Activated CD8-positive, alpha-beta memory T cell treated with anti-CD3 and anti-CD28 coated beads, Interleukin-2, amount 50 U/mL, for 48 hours (primary cell): ENCODE data around the gene ELOVL6.
A peak's percentile ranks its signal among the peaks of the same experiment; 100 is the strongest.
"Not testable (repeated sequence)": the region's sequence is repeated elsewhere in the genome, so short reads cannot be mapped to it uniquely, and the experiment has no call there.

Source experiments
- DNase-seq: peaks from one replicate; pipeline ENCODE4 v3.0.0-alpha.2; 2020

ELOVL6 gene

DNA sequence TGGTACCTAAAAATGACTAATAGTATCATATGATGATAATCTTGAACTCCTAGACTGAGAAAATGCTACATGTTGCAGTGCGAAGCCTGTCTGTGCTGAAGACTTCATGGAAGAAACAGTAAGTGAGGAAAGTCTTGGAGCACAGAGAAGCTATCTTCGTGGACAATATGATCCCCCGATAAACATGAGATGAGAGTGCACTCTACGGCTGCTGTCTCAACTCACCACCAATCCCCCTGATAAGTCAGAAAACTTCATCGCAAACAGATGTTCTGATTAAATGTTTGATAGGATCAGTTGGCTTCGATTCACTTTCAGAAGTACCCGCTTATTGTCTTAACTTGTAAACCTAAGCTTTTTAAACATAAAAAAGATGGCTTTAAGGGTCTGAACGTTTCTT is 130.2 kb downstream of the ELOVL6 start:
- DNase-seq: no peak

DNA sequence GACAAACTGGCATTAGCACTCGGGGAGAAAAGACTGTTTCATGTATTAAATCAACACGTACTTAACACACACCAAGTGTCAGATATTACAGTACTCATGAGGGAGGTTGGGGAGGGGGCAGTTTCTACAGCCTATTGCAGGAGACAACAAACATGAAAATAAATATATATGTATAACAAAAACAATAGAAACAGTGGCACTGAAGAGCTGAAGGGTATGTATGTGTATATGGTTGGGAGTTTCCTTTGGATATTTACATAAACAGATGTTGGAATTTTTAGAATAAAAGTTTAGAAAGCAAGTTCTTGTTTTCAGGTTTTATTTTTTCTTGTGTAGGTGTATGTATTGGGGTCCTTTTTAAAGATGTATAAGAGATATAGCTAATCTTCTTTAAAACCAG is 133.5 kb downstream of the ELOVL6 start:
- no peak for DNase-seq

DNA sequence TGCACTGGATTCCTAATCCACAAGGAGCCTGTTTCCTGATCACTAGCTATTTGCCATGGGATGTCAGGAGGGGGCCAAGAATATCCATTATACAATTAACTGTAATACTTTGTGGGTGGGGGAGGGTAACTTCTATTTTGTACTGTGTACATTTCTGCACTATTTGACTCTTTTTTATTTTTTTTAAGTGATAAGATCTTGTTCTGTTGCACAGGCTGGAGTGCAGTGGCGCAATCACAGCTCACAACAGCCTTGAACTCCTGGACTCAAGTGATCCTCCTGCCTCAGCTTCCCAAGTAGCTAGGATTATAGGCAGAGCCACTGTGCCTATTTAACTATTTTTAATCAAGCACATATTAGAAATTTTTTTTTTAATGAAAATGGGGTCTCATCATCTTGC is 134.1 kb downstream of the ELOVL6 start:
- DNase-seq: no peak

DNA sequence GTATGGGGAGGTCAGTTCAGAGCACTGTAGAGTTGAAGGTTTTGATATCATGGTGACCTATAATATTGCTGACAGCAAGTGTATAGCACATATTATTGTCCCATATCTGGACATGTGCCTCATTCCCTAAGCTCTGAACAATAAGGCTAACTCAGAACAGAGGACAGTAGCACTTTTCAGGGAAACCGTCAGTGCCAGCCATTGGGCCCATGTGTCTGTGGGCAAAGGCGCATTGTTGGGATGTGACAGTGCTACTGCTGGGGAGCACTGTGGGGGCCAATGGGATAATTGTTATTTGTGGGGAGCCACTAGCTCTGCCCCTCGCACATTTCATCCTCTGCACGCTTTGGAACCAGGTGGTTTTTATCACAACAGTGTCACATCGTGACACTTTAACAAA is 136.2 kb downstream of the ELOVL6 start:
- DNase-seq: no peak

GRCh38 chr4:110061076-110061475 is 137.3 kb downstream of the ELOVL6 start:
- no peak for DNase-seq

GRCh38 chr4:110059556-110060191 is 138.7 kb downstream of the ELOVL6 start:
- no peak for DNase-seq

DNA sequence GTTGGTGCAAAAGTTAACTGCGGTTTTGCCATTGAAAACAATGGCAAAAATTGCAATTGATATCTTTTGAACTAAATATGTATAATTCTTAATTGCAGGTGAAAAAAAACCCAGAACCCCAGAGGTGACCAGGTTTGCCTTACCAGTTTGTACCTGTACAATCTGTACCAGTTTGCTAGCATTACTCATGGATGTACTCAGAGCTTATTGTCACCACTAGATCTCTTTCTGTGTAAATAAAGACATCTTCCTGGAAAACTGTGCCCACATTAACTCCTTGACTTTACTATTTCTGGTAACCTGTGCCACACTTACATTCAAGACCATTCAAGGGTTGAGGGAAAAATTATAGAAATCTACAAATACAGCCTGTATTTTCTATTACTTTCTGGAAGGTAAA is 139.7 kb downstream of the ELOVL6 start:
- no peak for DNase-seq

DNA sequence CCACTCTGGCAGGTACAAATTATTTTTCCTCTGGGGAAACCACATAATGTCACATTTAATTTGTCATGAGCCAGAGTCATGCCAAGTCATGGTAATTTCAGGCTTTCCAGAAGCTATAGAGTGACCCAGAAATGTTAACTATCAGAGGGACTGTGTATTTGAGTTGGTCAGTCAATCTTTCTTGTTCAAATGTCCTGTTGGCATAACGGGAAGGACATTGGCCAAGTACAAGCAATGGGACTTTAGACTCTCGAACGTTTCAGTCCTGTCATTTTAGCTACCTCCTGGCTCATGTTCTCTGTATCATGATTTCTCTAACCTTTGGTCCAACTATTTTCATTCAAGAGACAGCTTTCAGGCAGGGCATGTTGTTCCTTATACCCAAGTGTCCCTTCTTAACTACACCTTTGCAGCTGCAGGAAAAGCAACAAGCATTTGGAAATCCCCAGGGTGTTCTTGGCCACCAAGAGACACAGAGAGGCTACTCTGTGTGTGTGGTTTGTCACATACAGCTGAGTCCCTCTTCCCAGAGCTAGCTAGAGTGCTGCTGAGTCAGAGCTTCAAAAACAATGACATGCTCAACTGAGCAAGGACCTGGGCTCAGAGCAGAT is 143.2 kb downstream of the ELOVL6 start:
- no peak for DNase-seq

DNA sequence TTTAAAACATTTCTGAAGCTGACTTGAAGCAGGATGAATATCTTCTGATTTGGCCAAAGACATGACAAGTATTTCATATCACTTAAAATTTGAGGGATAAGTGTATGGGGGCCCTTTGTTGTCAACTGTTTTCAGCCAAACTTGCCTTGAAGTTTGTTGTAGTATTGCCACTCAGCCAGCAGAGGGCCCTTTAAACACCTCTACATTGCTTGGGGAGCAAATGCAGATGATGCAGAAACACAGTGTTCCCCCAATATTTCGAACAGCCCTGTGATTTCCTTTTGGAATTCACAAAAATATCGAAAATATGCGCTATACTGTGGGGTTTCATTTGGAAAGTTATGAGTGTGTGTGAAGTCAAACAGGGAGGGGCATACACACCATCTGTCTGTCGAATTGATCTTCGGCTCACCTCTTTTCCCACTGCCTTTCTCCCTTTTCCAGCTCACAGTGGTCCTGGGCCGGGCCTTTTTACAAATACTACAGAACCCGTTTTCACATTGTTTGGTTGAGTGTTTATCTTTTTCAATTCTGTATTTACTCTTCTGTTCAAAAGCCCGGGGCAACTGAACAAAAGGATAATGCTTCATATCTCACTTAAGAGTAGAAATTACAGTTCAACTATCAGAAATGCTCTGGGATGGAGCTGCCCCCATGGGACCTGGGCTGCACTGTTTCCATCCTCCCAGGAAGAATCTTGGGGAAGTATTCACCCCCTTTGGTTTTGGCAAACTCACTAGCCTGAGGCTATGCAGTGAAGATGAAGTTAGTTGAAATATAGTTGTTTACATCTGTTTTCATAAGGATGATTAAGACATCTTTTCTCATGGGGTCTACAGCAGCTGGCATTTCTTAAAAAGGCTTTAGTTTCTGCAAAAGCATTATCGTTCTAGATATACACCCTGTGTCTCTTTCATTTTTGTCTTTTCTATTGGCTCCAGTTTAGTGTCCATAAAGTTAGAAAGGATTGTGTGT is 148.2 kb downstream of the ELOVL6 start:
- peak; percentile 63 for DNase-seq

- no peak for DNase-seq
These were observed 151.8 kb downstream of the ELOVL6 start for GRCh38 chr4:110046588-110047049.

DNA sequence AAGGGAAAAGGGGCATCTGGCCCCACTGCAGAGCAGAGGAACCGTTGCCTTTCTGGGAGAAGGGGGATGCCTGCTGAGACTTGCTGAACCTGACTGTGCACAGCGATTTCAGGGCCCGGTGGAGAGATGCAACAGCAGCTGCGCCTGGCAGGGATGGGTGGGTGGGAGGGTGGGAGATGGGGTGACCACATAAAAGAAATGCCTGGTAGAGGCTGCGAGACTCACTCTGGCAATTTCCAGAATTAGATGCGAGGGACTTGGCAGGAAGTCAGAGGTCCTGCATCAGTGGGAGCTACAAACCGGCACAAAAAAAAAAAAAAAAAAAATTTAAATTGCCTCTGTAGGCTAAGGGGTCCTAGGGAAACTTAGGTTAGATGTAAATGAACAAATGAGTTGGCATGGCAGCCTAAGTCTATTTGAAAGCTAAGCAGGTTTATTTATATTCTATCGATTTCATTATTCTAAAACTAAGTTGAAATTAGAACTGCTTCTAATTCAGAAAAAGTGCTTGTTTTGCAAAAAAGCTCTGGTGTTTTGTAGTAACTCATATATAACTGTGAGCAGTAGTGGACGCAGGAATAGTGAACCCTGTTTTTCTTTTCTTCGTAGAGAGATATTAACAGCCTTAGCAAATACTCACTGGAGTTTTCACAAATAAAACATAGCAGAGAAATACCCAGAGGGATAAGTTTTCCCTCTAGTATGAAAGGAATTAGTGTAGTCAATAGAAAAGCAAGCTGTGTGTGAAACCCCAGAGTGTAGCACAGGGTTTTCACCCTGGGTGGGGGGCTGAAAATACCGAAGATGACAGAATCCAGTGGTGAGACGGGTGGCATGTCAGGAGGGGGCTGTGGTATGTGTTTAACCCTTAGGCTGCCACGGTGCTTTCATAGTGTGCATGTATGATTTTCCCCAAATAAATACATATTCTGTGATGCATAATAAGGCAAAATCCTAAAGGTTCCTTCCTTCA is 155.6 kb downstream of the ELOVL6 start:
- DNase-seq: no peak

DNA sequence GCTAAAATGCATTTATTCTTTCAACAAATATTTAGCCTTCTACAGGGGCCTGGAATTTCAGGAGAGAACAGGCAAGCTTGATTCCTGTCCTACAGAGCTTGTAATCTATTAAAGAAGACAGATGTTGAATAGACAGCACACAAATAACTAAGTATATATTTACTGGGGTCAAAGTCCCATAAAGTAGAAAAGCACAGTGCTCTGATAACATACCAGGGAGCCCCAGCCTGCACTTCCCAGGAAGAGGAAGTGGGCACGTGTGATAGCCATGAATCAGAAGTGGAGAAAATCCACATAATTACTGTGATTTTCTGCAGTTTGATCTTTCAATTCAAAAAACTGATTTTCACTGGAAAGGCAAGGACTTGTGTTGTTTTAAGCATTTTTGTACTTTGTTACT is 156.7 kb downstream of the ELOVL6 start:
- DNase-seq: no peak

DNA sequence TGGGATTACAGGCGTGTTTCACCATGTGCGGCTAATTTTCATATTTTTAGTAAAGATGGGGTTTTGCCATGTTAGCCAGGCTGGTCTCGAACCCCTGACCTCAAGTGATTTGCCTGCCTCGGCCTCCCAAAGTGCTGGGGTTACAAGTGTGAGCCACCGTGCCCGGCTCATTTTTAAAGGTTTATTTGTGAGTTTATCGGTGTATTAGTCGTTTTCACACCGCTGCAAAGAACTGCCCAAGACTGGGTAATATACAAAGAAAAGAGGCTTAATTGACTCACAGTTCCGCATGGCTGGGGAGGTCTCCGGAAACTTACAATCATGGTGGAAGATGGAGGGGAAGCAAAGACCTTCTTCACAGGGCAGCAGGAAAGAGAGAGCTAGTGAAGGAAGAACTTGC is 159.3 kb downstream of the ELOVL6 start:
- DNase-seq: not testable (repeated sequence)

GRCh38 chr4:110034026-110034393 is 164.4 kb downstream of the ELOVL6 start:
- no peak for DNase-seq

GRCh38 chr4:110033355-110034025 is 164.9 kb downstream of the ELOVL6 start:
- DNase-seq: no peak

DNA sequence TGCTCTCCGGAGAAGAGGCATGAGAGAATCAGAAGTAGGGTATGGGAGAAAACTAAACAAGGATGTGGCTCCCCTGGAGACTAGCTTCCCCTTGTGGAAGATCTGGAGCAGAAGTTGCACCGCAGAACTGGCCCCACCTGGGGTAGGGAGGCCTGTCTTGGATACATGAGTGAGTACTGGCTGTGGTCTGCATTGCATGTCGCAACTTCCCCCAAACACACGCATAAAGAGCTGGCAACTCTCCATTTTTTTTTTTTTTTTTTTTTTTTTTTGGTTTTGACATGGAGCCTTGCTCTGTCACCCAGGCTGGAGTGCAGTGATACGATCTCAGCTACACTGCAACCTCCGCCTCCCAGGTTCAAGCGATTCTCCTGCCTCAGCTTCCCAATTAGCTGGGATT is 165.8 kb downstream of the ELOVL6 start:
- no peak for DNase-seq

- no peak for DNase-seq
These were observed 172.7 kb downstream of the ELOVL6 start for GRCh38 chr4:110025718-110026117.

- DNase-seq: no peak
These were observed 173.4 kb downstream of the ELOVL6 start for GRCh38 chr4:110025056-110025455.

- no peak for DNase-seq
These were observed 176.0 kb downstream of the ELOVL6 start for GRCh38 chr4:110022457-110022856.

- DNase-seq: no peak
These were observed 177.6 kb downstream of the ELOVL6 start for GRCh38 chr4:110020646-110021443.

GRCh38 chr4:110020139-110020538 is 178.3 kb downstream of the ELOVL6 start:
- no peak for DNase-seq
